ENCODE measurements around the gene NEFH.
"Not testable (repeated sequence)": the region's sequence is repeated elsewhere in the genome, so short reads cannot be mapped to it uniquely, and the experiment has no call there.

Gene NEFH

GRCh38 chr22:29463629-29464028 is 16.4 kb upstream of the NEFH start:
- DNase-seq, result no peak

DNA sequence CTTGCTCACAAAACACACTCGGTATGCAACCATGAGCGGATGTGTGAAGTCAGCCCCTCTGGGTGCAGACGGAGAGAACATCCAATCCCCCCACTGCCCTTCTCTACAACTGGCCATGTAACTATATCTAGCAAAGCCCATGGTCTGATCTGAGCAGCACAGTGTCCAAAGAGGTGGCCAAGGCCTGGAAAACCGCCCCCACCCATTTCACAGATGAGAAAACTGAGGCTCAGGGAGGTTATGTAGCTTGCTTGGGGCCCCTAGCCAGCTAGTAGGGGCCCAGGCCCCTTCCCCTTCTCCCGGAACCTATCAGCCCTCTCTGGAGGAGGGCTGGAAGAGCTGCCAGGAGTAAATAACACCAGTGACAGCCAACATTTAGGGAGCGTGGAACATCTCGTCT is 15.4 kb upstream of the NEFH start:
- no peak for DNase-seq

GRCh38 chr22:29469755-29470154 is 10.3 kb upstream of the NEFH start:
- no peak for DNase-seq

GRCh38 chr22:29470159-29470855 is 9.7 kb upstream of the NEFH start:
- peak; percentile 16 for DNase-seq

- DNase-seq, result no peak
Observed at GRCh38 chr22:29473001-29473400, 7.0 kb upstream of the NEFH start.

DNA sequence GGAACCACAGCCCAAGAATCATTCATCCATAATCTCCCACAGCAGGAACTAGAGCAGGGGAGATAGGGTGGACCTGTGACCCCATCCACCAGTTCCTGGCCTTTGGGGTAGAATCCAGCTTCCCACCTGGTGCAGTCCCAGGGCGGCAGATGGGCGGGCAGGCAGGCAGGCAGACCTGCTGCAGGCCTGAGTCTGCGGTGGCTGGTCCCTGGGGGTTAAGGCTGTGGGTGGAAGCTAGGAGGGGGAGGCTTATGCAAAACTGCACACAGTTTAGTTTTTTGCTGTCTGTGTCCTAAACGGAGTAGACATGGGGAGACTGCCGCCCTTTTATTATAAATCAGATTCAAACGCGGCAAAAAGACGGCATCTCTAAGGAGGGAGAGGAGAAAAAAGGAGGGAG is 4.5 kb upstream of the NEFH start:
- no peak for DNase-seq

GRCh38 chr22:29476116-29476515 is 3.9 kb upstream of the NEFH start:
- DNase-seq, result no peak

DNA sequence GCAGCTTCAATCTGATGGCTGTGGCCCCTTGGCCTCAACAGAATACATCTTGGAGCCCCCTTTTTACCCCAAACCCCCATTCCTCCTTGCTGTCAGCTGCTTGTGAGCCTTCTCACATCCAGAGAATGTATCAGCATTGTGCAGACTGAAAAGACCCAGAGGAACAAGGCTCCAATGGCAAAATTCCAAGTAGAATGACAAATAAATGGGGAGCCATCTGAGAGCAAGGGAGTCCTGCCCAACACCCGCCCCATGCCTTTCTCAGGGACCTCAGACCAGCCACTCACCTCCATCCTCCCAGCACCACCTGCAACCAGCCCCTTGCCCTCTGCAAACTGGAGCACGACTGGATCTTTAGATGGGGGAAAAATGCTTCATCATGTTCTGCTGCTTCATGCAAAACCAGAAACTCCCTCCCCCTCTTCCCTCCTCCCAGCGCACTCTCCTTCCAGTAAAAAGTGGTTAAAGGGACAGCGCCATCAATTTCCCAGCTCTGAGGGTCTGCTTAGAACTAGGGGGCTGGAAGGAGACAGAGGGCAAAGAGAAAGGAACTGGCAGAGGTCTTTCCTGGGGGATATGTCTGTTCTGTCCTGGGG is 2.2 kb upstream of the NEFH start:
- DNase-seq, result no peak

DNA sequence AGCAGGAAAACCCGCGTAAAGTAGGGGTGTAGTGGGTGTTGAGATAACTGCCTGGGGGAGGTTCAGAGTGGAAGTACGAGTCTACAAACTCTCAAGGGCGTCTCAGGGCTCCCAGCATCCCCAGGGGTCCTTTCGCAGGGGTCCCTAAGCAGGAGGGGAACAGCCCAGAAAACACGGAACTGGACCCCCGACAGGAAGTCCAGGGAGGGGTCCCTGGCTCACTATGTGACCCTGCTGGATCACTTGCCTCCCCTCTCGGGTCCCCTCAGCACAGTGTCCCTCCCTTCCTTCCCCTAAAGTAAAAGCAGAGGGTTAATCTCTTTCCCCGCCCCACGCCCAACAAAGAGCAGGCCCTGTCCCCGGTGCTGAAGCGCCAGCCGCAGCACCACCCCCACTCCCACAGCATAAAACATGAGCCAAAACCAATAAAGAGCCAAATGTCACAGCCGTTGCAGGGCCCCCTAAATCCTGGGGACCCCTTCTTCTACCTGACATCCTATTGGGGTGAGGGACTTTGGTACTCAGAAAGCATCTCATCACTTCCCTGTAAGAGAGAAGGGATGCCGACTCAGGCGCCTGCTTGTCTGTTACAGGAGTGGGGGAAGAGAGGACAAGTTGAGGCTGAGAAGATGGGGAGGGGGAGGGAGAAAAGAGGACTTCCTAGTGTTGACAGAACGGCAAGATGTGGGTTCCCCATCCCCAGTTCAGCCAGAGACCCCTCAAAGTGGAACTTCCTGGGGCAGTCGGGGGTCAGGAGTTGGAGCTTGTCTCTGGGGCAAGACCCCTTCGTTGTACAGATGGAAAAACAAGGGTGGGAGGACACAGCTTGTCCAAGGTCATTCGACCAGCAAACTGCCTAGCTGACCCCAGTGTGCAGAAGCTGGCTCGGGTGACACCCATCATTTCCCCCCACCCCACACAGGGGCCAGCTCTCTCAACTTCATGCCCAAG is 1.4 kb upstream of the NEFH start:
- DNase-seq, result no peak

GRCh38 chr22:29480262-29480511 is 169 bp downstream of the NEFH start:
- no peak for DNase-seq

DNA sequence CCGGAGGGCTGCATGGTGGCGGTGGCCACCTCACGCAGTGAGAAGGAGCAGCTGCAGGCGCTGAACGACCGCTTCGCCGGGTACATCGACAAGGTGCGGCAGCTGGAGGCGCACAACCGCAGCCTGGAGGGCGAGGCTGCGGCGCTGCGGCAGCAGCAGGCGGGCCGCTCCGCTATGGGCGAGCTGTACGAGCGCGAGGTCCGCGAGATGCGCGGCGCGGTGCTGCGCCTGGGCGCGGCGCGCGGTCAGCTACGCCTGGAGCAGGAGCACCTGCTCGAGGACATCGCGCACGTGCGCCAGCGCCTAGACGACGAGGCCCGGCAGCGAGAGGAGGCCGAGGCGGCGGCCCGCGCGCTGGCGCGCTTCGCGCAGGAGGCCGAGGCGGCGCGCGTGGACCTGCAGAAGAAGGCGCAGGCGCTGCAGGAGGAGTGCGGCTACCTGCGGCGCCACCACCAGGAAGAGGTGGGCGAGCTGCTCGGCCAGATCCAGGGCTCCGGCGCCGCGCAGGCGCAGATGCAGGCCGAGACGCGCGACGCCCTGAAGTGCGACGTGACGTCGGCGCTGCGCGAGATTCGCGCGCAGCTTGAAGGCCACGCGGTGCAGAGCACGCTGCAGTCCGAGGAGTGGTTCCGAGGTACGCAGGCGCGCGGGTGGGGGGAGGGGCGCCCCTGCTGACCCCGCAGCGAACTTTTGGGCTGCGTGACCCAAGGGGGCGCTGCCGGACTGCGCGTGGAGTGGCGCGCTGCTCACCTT is 670 bp downstream of the NEFH start:
- no peak for DNase-seq

DNA sequence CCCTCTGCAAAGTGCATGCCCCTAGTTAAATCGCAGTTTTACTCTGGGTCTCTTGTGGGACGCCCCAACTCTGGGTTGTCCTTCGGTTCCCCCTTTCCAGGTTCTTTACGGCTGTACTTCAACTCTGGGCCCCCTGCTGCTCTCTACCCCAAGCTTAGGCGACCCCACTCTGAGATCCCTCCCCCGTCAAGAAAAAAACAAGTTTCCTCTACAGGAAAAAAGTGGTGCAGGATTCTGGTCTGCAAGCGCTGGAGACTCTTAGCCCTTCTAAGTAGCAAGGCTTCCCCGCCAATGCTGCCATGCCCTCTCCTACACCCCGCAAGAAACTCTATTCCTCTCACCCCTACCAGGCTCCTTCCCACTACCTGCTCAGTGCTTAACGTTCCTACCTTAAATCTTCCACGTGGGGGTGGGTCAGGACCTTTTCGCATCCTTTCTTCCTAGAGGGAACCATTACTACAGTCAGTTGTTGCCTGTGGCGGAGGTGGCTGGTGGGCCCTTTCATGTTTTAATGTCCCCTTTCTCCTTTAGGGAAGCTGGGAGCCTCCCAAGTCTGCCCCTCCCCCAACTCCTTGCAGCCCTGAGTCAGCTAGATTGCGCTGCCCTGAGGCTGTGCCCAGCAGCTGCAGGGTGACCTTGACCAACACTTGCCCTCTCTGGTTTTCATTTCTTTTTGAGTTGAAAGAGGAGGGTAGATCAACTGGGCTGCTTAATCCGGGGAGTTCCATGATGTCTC is 1.4 kb downstream of the NEFH start:
- no peak for DNase-seq

GRCh38 chr22:29482253-29482652 is 2.2 kb downstream of the NEFH start:
- no peak for DNase-seq

DNA sequence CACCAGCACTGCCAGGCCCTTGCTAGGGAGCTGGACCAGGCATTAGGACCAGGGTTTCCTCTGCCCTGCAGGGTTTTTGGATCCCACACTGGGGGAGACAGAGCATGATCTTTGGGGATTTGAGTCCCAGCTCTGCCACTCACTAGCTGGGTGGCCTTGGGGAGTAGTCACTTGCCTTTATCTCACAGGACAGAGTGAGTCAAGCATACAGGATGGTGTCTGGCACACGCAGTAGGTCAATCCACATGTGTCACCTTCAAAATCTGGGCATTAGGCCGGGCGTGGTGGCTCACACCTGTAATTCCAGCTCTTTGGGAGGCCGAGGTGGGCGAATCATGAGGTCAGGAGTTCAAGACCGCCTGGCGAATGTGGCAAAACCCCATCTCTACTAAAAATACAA is 2.7 kb downstream of the NEFH start:
- DNase-seq, result no peak

GRCh38 chr22:29483254-29483653 is 3.2 kb downstream of the NEFH start:
- DNase-seq, result no peak

- DNase-seq, result no peak
Observed at GRCh38 chr22:29484642-29485041, 4.6 kb downstream of the NEFH start.

DNA sequence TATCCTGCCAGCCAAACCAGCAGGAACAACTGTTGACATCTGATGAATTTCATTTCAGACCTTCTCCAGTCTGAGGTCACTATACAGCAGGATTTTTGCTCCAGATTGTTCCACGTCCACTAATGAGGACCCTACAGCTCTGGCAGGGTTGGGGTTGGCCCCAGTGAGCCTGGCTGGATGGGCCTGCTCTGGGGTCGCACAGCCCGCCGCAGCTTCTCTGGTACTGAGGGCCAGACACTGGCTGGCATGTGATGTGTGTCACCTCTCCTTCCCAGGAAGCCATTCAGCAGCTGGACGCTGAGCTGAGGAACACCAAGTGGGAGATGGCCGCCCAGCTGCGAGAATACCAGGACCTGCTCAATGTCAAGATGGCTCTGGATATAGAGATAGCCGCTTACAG is 5.4 kb downstream of the NEFH start:
- no peak for DNase-seq

DNA sequence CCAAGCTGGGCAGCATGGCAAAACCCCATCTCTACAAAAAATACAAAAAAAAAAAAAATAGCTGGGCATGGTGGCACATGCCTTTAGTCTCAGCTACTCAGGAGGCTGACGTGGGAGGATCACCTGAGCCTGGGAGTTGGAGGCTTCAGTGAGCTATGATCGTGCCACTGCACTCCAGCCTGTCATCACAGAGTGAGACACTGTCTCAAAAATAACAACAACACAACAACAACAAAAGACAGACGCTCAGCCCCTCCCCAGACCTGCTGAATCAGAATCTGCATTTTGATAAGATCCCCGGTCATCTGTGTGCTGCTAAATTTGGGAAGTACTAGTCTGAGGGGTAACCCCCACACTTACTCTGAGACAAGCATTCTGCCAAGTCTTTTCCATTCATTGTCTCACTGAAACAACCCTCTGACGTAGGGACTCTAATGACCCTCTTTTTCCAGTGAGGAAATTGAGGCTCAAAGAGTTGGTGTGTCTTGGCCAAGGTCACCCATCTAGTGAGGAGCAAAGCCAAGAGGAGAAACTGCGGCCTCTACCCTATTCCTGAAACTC is 7.5 kb downstream of the NEFH start:
- no peak for DNase-seq

- not testable (repeated sequence) for DNase-seq
Observed at GRCh38 chr22:29489127-29489780, 9.2 kb downstream of the NEFH start.

- no peak for DNase-seq
Observed at GRCh38 chr22:29491012-29491411, 11.0 kb downstream of the NEFH start.

- no peak for DNase-seq
Observed at GRCh38 chr22:29493636-29494035, 13.6 kb downstream of the NEFH start.

DNA sequence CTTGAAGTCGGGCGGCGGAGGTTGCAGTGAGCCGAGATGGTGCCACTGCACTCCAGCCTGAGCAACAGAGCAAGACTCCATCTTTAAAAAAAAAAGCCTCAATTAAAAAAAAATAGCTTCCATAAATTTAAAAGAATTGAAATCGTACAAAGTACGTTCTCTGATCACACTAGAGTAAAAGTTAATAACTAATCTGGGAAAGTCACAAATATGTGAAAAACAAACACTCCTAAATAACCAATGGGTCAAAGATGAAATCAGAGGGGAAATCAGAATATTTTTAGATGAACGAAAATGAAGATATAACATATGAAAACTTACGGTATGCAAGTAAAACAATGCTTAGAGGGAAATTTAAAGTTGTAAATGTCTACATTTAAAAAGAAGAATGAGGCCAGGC is 19.8 kb downstream of the NEFH start:
- DNase-seq, result no peak
